Stimulated activated CD8-positive, alpha-beta memory T cell treated with anti-CD3 and anti-CD28 coated beads, Interleukin-12 subunit alpha, Interleukin-12 subunit beta, amount 100 ng/mL, for 24 hours (primary cell): ENCODE data around the gene BRINP1.

Source experiments
- DNase-seq: peaks from one replicate; pipeline ENCODE4 v3.0.0-alpha.2; 2020; ENCODE audit errors: extremely low read depth

The BRINP1 gene

DNA sequence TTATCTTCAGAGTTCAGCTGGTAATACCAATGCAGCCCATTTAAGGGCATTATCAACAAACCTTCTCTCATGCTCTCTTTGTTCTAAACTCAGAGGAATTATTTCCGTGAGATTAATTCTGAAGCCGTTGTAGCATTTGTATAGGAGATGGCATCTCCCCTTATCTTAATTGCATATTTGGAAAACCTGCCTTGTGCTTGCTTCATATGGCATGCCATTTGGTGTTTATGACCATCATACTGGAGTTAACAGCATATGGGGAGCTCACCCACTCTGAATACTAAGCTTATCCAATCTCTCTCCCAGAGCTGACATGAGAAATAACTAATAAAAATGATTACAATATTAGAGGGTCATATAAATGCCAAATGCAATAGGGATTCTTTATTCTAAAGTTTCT lies 243.2 kb downstream of the BRINP1 start:
- no peak for DNase-seq

DNA sequence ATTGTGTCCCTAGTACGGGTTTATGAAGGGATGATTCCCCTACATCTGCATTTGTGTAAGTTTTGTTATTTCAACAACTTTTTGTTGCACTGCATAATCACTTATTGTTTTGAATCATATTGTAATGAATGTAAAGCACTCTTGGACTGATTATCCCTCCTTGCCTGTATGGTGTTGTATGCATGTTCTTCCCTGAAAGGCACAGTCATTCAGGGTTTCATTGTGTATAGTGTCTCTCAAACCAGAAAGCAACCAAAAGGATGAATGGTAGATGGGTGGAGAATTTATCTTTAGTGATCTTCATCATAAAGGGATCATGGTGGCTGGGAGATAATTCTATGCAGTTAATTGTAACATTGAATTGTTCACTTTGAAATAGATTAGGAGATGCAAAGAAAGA lies 247.3 kb downstream of the BRINP1 start:
- DNase-seq = no peak

DNA sequence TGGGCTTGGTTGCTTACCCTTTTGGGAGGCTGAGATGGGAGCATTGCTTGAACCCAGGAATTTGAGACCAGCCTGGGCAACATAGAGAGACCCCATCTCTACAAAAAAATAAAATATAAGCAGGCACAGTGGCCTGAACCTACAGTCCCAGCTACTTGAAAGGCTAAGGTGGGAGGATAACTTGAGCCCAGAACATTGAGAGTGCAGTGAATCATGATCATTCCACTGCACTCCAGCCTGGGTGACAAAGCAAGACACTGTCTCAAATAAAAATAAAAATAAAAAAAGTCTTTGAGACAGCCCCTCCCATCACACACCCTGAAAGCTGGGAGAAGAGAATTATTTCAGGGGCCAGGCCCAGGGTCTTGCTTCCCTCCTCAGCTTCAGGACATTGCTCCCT lies 251.8 kb downstream of the BRINP1 start:
- DNase-seq = no peak
